H9 (cell line): ENCODE data around the gene ZNF512. TPM values are rescaled to one million over a fixed set of nuclear protein-coding genes. Genes with fewer than 3 reads are reported as not detected.

Experiments
- DNase-seq: peaks from one replicate; pipeline ENCODE4 v3.0.0-alpha.2; 2017
- H2AFZ ChIP-seq: one replicate; pipeline ENCODE4 v1.6.1; 2013; ENCODE audit warnings: mild to moderate bottlenecking, low read length, control low read depth, moderate library complexity
- H2AK5ac ChIP-seq: 2 replicates; pipeline ENCODE4 v1.6.1; 2013; ENCODE audit warnings: low read length, control low read depth, mixed read lengths; ENCODE audit not compliant: insufficient read length
- H2BK120ac ChIP-seq: one replicate; pipeline ENCODE4 v1.6.1; 2013; ENCODE audit warnings: low read depth, mild to moderate bottlenecking, low read length, control low read depth, inconsistent platforms; ENCODE audit not compliant: poor library complexity, severe bottlenecking
- H2BK12ac ChIP-seq: 2 replicates; pipeline ENCODE4 v1.6.1; 2013; ENCODE audit warnings: low read length, control low read depth, mixed read lengths, low read depth; ENCODE audit not compliant: insufficient read length
- H2BK15ac ChIP-seq: 2 replicates; pipeline ENCODE4 v1.6.1; 2013; ENCODE audit warnings: low read depth, low read length, control low read depth
- H2BK20ac ChIP-seq: one replicate; pipeline ENCODE4 v1.6.1; 2013; ENCODE audit warnings: low read depth, mild to moderate bottlenecking, low read length, control low read depth, inconsistent platforms; ENCODE audit not compliant: poor library complexity, severe bottlenecking
- H2BK5ac ChIP-seq: 2 replicates; pipeline ENCODE4 v1.6.1; 2013; ENCODE audit warnings: low read length, control low read depth, mixed read lengths; ENCODE audit not compliant: insufficient read length
- H3K14ac ChIP-seq: 2 replicates; pipeline ENCODE4 v1.6.1; 2013; ENCODE audit warnings: low read length, control low read depth; ENCODE audit not compliant: insufficient read depth
- H3K18ac ChIP-seq: 2 replicates; pipeline ENCODE4 v1.6.1; 2013; ENCODE audit warnings: low read depth, mild to moderate bottlenecking, mixed read lengths, low read length, control low read depth; ENCODE audit not compliant: insufficient read length
- H3K23ac ChIP-seq: 2 replicates; pipeline ENCODE4 v1.6.1; 2013; ENCODE audit warnings: low read length, control low read depth, mixed read lengths, low read depth; ENCODE audit not compliant: insufficient read length
- H3K23me2 ChIP-seq: 2 replicates; pipeline ENCODE4 v1.6.1; 2013; ENCODE audit warnings: low read depth, mild to moderate bottlenecking, mixed read lengths, low read length, control low read depth; ENCODE audit not compliant: insufficient read length, poor library complexity, severe bottlenecking
- H3K27ac ChIP-seq: 2 replicates; pipeline ENCODE4 v1.5.1; 2013; ENCODE audit warnings: low read length, control low read depth, mixed read lengths, low read depth; ENCODE audit not compliant: insufficient read length
- H3K27me3 ChIP-seq: 2 replicates; pipeline ENCODE4 v1.6.1; 2013; ENCODE audit warnings: low read length, control low read depth, inconsistent platforms; ENCODE audit not compliant: insufficient read depth
- H3K4ac ChIP-seq: 2 replicates; pipeline ENCODE4 v1.6.1; 2013; ENCODE audit warnings: low read depth, mild to moderate bottlenecking, control low read depth, inconsistent platforms, low read length, moderate library complexity
- H3K4me1 ChIP-seq: 2 replicates; pipeline ENCODE4 v1.6.1; 2013; ENCODE audit warnings: low read length, control low read depth, inconsistent platforms; ENCODE audit not compliant: insufficient read depth
- H3K4me2 ChIP-seq: 2 replicates; pipeline ENCODE4 v1.6.1; 2013; ENCODE audit warnings: low read length, control low read depth, mixed read lengths; ENCODE audit not compliant: insufficient read length, insufficient read depth
- H3K56ac ChIP-seq: 2 replicates; pipeline ENCODE4 v1.6.1; 2013; ENCODE audit warnings: low read depth, mild to moderate bottlenecking, mixed read lengths, low read length, control low read depth; ENCODE audit not compliant: insufficient read length
- H3K79me1 ChIP-seq: 2 replicates; pipeline ENCODE4 v1.6.1; 2013; ENCODE audit warnings: low read depth, mild to moderate bottlenecking, moderate library complexity, low read length, control low read depth, inconsistent platforms; ENCODE audit not compliant: insufficient read depth, poor library complexity, severe bottlenecking
- H3K79me2 ChIP-seq: 2 replicates; pipeline ENCODE4 v1.6.1; 2013; ENCODE audit warnings: low read length, control low read depth, inconsistent platforms; ENCODE audit not compliant: insufficient read depth
- H3K9ac ChIP-seq: 2 replicates; pipeline ENCODE4 v1.6.1; 2013; ENCODE audit warnings: low read length, control low read depth, mixed read lengths; ENCODE audit not compliant: insufficient read length; ENCODE audit errors: extremely low read depth
- H3K9me3 ChIP-seq: one replicate; pipeline ENCODE4 v1.6.1; 2013; ENCODE audit warnings: low read depth, low read length, inconsistent platforms; ENCODE audit not compliant: control insufficient read depth
- H3T11ph ChIP-seq: one replicate; pipeline ENCODE4 v1.6.1; 2013; ENCODE audit warnings: mild to moderate bottlenecking, low read length, control low read depth, inconsistent platforms
- H4K20me1 ChIP-seq: one replicate; pipeline ENCODE4 v1.6.1; 2013; ENCODE audit not compliant: control insufficient read depth, insufficient read length, insufficient read depth
- H4K5ac ChIP-seq: 2 replicates; pipeline ENCODE4 v1.6.1; 2013; ENCODE audit warnings: low read depth, mild to moderate bottlenecking, mixed read lengths, low read length, control low read depth; ENCODE audit not compliant: insufficient read length
- H4K8ac ChIP-seq: replicated peaks from 2 replicates; pipeline ENCODE4 v1.6.1; 2013; ENCODE audit warnings: low read length, control low read depth, mixed read lengths, low read depth; ENCODE audit not compliant: insufficient read length
- H4K91ac ChIP-seq: 2 replicates; pipeline ENCODE4 v1.6.1; 2013; ENCODE audit warnings: low read depth, mild to moderate bottlenecking, moderate library complexity, mixed read lengths, low read length, control low read depth; ENCODE audit not compliant: insufficient read length
- H3K27ac Mint-ChIP-seq, 3 experiments: 2 replicates in 2 of 3; 3 replicates in 1 of 3; pipeline ENCODE4 v1.8.0; 2020 to 2021; ENCODE audit warnings: mixed read lengths in 3 of 3, mild to moderate bottlenecking in 1 of 3, moderate library complexity in 1 of 3
- H3K27me3 Mint-ChIP-seq: 2 replicates; pipeline ENCODE4 v1.8.0; 2021; ENCODE audit warnings: low read depth, mild to moderate bottlenecking, moderate library complexity, mixed read lengths
- H3K36me3 Mint-ChIP-seq, 3 experiments: 2 replicates in 2 of 3; 3 replicates in 1 of 3; pipeline ENCODE4 v1.8.0; 2020 to 2021; ENCODE audit warnings: low read depth in 3 of 3, mixed read lengths in 3 of 3; ENCODE audit not compliant: insufficient read depth in 1 of 3
- H3K4me1 Mint-ChIP-seq, 2 experiments: 2 replicates each; pipeline ENCODE4 v1.8.0; 2020; ENCODE audit warnings: mixed read lengths in 2 of 2
- H3K4me3 Mint-ChIP-seq, 2 experiments: 2 replicates in 1 of 2; 3 replicates in 1 of 2; pipeline ENCODE4 v1.8.0; 2020 to 2021; ENCODE audit warnings: mild to moderate bottlenecking in 2 of 2, mixed read lengths in 2 of 2, moderate library complexity in 1 of 2
- H3K9me3 Mint-ChIP-seq, 2 experiments: 2 replicates in 1 of 2; 3 replicates in 1 of 2; pipeline ENCODE4 v1.8.0; 2020; ENCODE audit warnings: mild to moderate bottlenecking in 2 of 2, mixed read lengths in 2 of 2, moderate library complexity in 1 of 2
- WGBS: extraction: QIAGEN DNeasy Blood & Tissue Kit; methylation state at CpG from one replicate; pipeline ENCODE4 v1.1.7; 2013; ENCODE audit warnings: missing lambda C conversion rate, low lambda C conversion rate, mixed read lengths; ENCODE audit not compliant: insufficient read length; ENCODE audit errors: extremely low coverage; 5-methylcytosine and 5-hydroxymethylcytosine counted together
- total RNA-seq: library from RNA; stranded (reverse); gene quantifications from 2 replicates; pipeline ENCODE4 v1.2.1, GENCODE V29; 2021
- TF ChIP-seq, protein P1 (sequence below): fragments of 200-600 bp; sonication (generic); conservative IDR thresholded peaks from 3 replicates; pipeline ENCODE4 v1.8.0; 2021; ENCODE audit warnings: antibody characterized with exemption, mild to moderate bottlenecking

Gene ZNF512
- total RNA-seq, 1 experiment from 2014 or later, result 38.2 TPM

DNA sequence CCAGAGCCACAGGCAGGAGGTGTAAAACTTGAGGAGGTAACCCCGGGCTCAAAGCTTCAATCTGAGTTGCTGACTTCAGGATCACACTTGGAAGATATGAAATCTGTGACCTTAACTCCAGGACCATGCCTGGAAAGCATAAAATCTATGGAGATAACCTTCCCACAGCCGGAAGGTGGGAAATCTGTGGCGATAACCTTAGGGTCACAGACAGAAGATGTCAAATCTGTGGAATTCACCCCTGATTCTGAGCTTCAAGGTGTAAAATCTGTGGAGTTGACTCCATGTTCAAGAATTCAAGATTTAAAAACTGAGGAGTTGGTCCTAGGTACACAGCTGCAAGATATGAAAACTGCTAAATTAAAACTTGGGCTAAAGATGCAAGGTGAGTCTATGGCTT lies 11.6 kb upstream of the ZNF512 start:
- Histone ChIP-seq H3K9me3 (peaks cover 7% of the 10 kb centered on the region), H3K4me1 (no peaks in the 10 kb centered on the region), H3K14ac (no peak overlapping the region), H3T11ph (no peak overlapping the region), H3K79me2 (no peaks in the 10 kb centered on the region), H2AFZ (no peak overlapping the region), H4K8ac (no peak overlapping the region), H2BK20ac (no peak overlapping the region), H2AK5ac (no peak overlapping the region), H3K27ac (no peak overlapping the region), H4K5ac (no peak overlapping the region), H2BK15ac (no peak overlapping the region), H3K79me1 (no peaks in the 10 kb centered on the region), H3K18ac (no peak overlapping the region), H3K4ac (no peak overlapping the region), H3K27me3 (no peaks in the 10 kb centered on the region), H3K56ac (no peak overlapping the region), H2BK5ac (no peak overlapping the region), H3K4me2 (no peak overlapping the region), H4K91ac (no peak overlapping the region), H3K23me2 (no peaks in the 10 kb centered on the region), H2BK120ac (no peak overlapping the region), H3K9ac (no peak overlapping the region), H2BK12ac (no peak overlapping the region), H3K23ac (no peak overlapping the region), H4K20me1 (no peaks in the 10 kb centered on the region)
- TF ChIP-seq, protein P1, sequence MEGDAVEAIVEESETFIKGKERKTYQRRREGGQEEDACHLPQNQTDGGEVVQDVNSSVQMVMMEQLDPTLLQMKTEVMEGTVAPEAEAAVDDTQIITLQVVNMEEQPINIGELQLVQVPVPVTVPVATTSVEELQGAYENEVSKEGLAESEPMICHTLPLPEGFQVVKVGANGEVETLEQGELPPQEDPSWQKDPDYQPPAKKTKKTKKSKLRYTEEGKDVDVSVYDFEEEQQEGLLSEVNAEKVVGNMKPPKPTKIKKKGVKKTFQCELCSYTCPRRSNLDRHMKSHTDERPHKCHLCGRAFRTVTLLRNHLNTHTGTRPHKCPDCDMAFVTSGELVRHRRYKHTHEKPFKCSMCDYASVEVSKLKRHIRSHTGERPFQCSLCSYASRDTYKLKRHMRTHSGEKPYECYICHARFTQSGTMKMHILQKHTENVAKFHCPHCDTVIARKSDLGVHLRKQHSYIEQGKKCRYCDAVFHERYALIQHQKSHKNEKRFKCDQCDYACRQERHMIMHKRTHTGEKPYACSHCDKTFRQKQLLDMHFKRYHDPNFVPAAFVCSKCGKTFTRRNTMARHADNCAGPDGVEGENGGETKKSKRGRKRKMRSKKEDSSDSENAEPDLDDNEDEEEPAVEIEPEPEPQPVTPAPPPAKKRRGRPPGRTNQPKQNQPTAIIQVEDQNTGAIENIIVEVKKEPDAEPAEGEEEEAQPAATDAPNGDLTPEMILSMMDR, result no peak
- Mint-ChIP-seq H3K27me3 (peaks cover 87% of the 10 kb centered on the region), H3K36me3 (no peaks in the 10 kb centered on the region), H3K27ac (no peak overlapping the region), H3K4me1 (no peaks in the 10 kb centered on the region), H3K4me3 (no peak overlapping the region), H3K9me3 (peaks cover 0 to 22% of the 10 kb centered on the region in 2 experiments; a peak in 3 of 5 replicates)
- WGBS, result no CpG with 5 or more reads among the region's 3 CpGs
- DNase-seq, result no peak
